ENCODE results near the gene PIM2.
"Not testable (repeated sequence)": the region's sequence is repeated elsewhere in the genome, so short reads cannot be mapped to it uniquely, and the experiment has no call there.

The PIM2 gene

GRCh38 chrX:48904180-48904579 is 14.6 kb downstream of the PIM2 start:
- no peak for DNase-seq

- no peak for DNase-seq
Measured at GRCh38 chrX:48903290-48903689, 15.5 kb downstream of the PIM2 start.

DNA sequence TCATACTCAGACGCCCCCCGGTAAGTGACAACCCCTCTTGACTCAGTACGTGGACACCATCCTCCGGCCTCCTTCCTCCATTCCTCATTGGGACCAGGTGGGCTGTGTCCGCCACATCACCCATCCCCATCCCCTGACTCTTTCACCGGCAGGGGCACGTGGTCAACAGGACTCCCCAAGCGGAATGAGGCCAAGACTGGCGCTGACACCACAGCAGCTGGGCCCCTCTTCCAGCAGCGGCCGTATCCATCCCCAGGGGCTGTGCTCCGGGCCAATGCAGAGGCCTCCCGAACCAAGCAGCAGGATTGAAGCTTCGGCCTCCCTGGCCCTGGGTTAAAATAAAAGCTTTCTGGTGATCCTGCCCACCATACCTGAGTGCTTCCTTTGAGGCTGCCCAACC is 16.0 kb downstream of the PIM2 start:
- DNase-seq = no peak

GRCh38 chrX:48902135-48902534 is 16.7 kb downstream of the PIM2 start:
- DNase-seq = no peak

DNA sequence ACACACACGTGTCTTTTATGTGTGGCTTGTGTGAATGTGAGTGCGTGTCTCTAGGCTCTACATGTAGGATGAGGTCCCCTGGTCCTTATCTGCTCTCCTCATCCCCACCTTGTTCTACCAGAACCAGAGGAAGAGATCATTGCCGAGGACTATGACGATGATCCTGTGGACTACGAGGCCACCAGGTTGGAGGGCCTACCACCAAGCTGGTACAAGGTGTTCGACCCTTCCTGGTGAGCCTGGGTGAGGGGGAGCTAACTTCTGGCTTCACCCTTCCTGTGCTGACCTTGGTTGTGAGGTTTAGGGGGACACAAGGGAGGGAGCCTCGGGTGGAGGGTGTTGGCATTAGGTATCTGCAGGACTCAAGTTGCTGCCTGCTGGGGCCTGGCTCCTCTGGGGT is 17.8 kb downstream of the PIM2 start:
- no peak for DNase-seq

DNA sequence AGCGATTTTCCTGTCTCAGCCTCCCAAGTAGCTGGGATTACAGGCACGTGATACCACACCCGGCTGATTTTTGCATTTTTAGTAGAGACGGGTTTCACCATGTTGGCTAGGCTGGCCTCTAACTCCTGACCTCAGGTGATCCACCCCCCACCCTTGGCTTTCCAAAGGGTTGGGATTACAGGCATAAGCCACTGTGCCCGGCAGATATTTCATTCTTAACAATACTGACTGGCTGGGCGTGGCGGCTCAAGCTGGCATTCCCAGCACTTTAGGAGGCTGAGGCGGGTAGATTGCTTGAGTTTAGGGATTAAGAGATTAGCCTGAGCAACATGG is 19.8 kb downstream of the PIM2 start:
- DNase-seq = no peak

GRCh38 chrX:48897625-48898306 is 21.1 kb downstream of the PIM2 start, which contains the start of the genes PQBP1 and TIMM17B:
PQBP1 (plus strand) TSS chrX:48897930; CDS start chrX:48898510, 580 bp downstream.
TIMM17B (minus strand) TSS chrX:48897768; CDS start chrX:48897749, 19 bp downstream.
- DNase-seq = peak; percentile 79

- DNase-seq = no peak
Measured at GRCh38 chrX:48897157-48897624, 21.6 kb downstream of the PIM2 start.

DNA sequence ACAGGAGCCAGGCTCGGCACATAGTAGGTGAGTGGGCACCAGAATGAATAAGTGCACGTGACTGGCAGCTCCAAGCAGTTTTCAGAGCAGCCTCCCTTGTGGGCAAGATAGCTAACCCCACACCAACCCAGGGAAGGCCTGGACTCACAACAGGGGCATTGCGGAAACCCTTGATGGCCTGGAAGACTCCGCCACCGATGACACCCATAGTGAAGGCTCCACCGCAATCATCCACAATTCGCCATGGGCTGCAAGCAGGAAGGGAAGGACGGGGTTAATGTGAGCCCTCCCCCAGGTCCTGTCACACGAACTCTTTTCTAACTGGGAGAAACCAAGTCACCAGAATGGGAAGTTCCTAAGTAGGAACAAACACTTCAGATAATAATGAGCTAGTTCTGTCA is 22.2 kb downstream of the PIM2 start:
- DNase-seq = peak; percentile 9

GRCh38 chrX:48894891-48895290 is 23.9 kb downstream of the PIM2 start:
- DNase-seq = peak; percentile 7

DNA sequence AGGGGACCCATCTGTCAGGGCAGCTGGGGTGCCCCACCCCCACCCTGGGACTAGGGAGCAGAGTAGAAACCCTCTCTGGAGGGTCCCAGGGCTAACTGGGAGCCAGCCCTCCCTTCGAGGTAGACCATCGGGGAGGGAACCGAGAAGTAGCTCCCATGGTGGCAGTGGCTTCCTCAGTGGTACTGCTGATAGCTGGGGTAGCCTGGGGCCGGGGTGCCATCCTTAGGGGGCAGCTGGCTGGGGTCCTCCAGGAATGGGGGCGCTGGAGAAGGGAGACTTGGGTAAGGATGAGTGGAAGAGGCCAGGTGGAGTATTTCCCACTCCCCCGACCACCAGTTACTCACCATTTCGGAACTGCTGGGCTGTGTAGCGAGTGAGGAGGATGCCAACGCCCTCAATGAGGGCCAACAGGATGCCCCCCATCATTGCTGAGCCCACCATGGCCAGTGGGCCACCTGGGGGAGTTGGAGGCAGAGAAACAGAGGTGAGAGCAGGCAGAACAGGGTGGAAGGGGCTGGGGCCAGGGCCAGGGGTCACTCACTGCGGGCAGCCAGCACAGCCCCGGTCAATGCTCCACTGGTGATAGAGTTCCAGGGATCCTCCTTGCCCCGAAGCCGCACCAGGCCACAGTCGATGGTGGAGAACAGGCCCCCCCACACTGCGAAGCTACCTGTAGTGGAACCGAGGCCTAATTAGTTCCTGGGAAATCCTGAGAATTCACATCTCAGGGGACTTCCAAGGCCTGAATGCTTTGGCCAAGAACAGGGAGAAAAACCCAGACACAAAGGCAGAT is 25.1 kb downstream of the PIM2 start:
- DNase-seq = no peak

DNA sequence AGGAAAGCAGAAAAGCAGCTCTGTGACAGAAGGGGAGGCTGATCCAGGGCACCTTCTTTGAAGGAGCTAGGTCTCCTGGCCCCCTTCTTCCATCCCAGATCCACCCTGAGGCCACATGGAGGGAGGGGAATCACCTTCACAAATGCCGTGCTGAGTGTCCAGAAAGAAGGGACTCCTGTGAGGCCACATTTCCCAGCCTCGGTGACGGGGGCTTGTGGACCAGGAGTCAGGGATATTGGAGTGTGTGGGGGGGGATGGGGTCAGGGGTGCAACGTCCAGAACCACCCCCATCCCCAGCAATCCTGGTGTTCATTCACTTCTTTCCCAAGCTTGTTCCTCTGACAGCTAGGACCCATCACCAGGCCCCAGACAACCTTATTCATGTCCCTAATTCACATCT is 25.9 kb downstream of the PIM2 start:
- DNase-seq = no peak

DNA sequence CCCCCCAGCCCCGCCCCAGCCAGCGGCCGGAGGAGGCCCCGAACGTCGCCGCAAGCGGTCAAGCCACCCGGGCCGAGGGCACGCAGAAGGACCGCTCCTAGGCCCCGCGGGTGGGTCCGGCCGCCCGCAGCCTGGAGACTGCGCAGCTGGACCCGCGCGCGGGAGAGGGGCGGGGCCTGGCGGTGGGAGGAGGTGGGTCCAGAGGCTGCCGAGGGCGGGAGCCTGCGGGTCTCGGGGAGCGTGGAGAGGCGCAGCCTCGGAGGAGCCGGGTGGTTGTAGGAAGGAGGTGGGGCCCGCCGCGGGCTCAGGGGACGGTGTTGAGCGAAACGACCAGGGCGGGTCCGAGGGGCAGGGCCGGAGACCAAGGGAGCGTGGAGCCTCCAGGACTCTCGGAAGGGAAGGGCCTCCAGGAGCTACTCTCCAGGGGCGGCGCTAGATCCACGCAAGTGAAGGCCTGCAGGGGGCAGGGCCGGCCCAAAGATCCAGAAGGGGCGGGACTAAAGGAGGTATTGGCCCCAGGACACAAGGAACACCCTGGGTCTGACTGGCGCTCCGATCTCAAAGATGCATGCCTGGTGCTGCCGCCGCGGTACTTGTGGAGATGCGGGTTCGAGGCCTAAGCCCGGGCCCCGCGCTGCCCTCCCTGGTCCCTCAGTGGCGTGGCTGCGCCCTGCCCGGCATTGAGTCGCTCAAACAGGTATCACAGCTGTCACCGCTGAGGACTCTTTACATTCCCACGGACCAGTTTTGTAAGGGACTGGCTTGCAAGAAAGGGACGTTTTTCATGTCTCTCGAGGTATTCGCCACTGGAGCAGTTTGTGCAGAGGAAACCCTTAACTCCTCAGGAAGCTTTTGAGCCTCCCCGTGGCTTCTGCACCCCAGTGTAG is 27.2 kb downstream of the PIM2 start:
- DNase-seq = peak; percentile 60

DNA sequence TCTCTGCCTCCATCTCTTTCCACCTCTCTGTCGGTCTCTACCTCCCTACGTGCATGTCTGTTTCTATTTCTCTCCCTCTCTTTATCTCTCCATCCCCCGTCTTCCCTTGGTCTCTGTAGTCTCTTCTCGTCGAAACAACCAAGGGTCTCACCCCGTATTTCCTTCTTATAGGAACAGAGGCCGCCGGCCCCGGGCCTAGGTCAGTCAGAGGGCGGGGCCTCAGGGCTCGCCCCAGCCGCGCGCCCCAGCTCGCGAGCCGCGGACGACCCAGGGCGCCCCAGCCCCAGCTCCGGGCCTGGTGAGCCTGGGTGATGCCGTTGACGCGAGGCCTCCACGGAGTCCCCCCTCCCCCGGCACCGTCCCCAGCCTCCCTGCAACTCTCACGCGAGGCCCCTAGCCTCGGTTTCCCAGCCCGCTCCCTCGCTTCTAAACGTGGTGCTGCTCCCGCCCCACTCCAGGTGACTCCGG is 27.9 kb downstream of the PIM2 start:
- peak; percentile 27 for DNase-seq

- DNase-seq = no peak
Measured at GRCh38 chrX:48890296-48890925, 28.4 kb downstream of the PIM2 start.

DNA sequence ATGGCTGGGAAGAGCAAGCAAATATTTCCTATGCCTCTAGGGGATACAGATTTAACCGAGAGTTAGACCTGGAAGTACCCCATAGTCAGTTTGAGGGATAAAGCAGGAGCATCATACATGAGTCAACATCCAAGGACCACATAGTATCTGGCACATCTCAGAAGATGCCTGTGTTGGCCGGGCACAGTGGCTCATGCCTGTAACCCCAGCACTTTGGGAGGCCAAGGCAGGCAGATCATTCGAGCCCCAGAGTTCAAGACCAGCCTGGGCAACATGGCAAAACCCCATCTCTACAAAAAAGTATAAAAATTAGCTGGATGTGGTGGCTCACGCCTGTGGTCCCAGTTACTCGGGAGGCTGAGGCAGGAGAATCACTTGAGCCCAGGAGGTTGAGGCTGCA is 32.2 kb downstream of the PIM2 start:
- not testable (repeated sequence) for DNase-seq

GRCh38 chrX:48883729-48884128 is 35.1 kb downstream of the PIM2 start:
- no peak for DNase-seq

DNA sequence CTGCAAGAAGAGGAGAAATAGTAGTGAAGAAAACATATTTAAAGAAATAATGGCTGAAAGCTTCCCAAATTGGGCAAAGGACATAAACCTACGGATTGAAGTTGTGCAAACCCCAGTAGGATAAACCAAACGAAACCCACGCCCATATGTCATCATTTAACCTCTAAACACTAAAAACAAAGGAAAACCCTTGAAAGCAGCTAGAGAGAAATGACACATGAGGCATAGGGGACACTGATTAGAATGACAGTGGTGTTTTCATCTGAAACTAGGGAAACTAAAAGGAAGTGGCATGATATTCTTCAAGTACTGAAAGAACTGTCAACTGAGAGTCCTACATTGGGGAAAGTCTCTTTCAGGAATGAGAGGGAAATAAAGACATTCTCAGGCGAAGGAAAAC is 41.9 kb downstream of the PIM2 start:
- not testable (repeated sequence) for DNase-seq

- not testable (repeated sequence) for DNase-seq
Measured at GRCh38 chrX:48872017-48872416, 46.8 kb downstream of the PIM2 start.

DNA sequence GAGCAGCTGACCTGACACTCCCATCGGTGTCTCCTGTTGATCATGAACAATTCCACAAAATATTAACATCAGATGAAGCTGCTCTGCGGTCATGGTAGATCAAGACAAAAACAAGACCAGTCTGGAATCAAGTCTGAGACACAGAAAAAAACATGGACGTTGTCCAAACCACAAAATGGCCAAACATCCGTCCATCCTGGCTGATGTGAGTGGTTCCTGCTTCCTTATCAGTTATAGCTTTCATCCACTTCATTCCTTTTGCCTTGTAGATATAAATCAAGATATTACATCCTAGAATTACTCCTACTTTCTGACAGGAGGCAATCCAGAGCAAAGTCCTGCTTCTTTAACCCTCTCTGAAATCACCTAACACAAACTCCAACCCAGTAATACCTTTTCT is 54.6 kb downstream of the PIM2 start:
- DNase-seq = no peak
